ENCODE results near the gene HCFC1R1. TPM values are rescaled to one million over a fixed set of nuclear protein-coding genes. Genes with fewer than 3 reads are reported as not detected.

Gene HCFC1R1
- total and polyA plus RNA-seq, 4 donors = 10.9 to 138 (median 45.7) TPM

DNA sequence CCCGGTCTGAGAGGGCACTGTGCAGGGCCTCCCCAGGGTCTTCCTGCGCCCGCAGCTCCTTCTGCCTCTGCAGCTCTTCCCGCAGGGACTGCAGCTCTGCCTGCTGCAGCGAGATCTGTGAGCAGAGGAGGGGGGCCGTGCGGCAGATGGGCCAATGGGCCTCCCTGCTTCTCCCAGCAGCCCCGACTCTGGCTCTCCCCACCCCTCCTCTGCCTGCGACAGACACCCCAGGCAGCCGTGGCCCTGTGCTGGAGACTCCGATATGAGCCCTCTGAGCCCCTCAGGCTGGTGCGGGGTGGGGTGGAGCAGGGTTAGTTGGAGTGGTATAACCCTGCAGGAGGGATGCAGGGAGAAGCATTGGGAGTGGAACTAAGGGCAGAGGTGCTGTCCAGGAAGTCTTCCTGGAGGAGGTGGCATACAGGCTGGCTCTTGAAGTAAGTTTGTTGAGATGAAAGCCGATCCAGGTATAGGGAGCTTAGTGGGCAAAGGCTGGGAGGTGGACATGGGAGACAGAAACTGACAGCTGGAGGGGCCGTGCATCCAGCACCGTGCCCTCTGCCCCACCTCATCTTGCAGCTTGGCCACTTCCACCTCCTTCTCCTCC is 5.1 kb upstream of the HCFC1R1 start:
- H3K4me3 ChIP-seq = no peak overlapping the region
- 34 to 45% methylated on average over 15 of the region's 15 CpGs for WGBS, 2 donors
- no peak overlapping the region for H3K27ac ChIP-seq (ENCODE audit: low read depth in 1 of 2, low read length in 1 of 2)
- DNase-seq (peak in 1 of 3 donors; percentile 12), ATAC-seq (ENCODE audit: insufficient read depth, low FRiP score) (no peak)
- peaks cover 0 to 23% (median 22%) of the 10 kb centered on the region in 3 donors for H3K27me3 ChIP-seq (ENCODE audit: control insufficient read depth in 3 of 3, insufficient read depth in 3 of 3, low read length in 2 of 3)
- peaks cover 0 to 14% (median 0%) of the 10 kb centered on the region in 5 donors for H3K4me1 ChIP-seq (ENCODE audit: control insufficient read depth in 5 of 5, insufficient read depth in 5 of 5, low read length in 5 of 5)
- TF ChIP-seq, protein P1, sequence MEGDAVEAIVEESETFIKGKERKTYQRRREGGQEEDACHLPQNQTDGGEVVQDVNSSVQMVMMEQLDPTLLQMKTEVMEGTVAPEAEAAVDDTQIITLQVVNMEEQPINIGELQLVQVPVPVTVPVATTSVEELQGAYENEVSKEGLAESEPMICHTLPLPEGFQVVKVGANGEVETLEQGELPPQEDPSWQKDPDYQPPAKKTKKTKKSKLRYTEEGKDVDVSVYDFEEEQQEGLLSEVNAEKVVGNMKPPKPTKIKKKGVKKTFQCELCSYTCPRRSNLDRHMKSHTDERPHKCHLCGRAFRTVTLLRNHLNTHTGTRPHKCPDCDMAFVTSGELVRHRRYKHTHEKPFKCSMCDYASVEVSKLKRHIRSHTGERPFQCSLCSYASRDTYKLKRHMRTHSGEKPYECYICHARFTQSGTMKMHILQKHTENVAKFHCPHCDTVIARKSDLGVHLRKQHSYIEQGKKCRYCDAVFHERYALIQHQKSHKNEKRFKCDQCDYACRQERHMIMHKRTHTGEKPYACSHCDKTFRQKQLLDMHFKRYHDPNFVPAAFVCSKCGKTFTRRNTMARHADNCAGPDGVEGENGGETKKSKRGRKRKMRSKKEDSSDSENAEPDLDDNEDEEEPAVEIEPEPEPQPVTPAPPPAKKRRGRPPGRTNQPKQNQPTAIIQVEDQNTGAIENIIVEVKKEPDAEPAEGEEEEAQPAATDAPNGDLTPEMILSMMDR (IDR thresholded peaks at IDR 0.05; ENCODE audit: control extremely low read depth, extremely low read depth) = no peak
- H3K9me3 ChIP-seq (ENCODE audit: control insufficient read depth in 4 of 4, insufficient read depth in 3 of 4, low read length in 3 of 4) = no peaks in the 10 kb centered on the region
- peaks cover 0 to 18% (median 7%) of the 10 kb centered on the region in 4 donors for H3K36me3 ChIP-seq (ENCODE audit: control insufficient read depth in 4 of 4, insufficient read depth in 4 of 4, low read length in 4 of 4)
- H3K9ac ChIP-seq (ENCODE audit: insufficient read depth in 1 of 2, low read length in 2 of 2) = no peak overlapping the region

DNA sequence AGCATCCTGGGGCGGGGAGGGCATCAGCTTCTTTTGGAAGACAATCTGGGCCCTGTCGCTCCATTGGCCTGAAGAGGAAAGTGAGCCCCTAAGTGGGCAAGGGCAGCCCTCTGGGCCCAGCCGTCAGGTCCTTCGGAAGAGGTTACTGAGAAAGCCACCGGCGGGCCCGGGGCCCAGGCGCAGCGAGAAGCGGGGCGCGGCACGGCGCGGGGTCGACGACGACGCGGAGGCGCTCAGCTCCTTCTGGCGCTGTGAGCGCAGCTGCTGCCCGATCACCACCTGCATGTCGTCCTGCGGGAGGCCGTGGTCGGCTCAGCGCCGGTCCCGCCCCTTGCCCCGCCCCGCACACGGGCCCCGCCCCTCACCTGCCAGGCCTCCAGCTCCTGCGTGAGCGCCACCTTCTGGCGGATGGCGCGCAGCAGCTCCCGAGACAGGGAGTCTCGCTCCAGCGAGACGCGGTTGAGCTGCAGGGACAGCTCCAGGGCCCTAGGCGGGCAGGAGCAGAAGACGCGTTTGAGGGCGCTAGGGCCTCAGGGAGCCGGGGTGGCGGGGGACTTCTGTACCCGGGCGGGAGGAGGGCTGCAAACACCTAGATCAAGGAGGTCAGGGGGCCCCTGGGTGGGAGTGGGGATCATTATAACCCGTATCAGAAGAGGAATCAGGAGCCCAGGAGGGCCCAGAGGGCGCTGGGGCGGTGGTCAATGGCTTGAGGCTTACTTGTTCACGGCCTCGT is 4.4 kb upstream of the HCFC1R1 start:
- Histone ChIP-seq H3K9ac (ENCODE audit: insufficient read depth in 1 of 2, low read length in 2 of 2) (no peak overlapping the region), H3K4me1 (ENCODE audit: control insufficient read depth in 5 of 5, insufficient read depth in 5 of 5, low read length in 5 of 5) (peaks cover 0 to 20% (median 4%) of the 10 kb centered on the region in 5 donors), H3K4me3 (no peak overlapping the region), H3K27me3 (ENCODE audit: control insufficient read depth in 3 of 3, insufficient read depth in 3 of 3, low read length in 2 of 3) (peaks cover 0 to 23% (median 22%) of the 10 kb centered on the region in 3 donors), H3K36me3 (ENCODE audit: control insufficient read depth in 4 of 4, insufficient read depth in 4 of 4, low read length in 4 of 4) (peaks cover 0 to 18% (median 7%) of the 10 kb centered on the region in 4 donors), H3K9me3 (ENCODE audit: control insufficient read depth in 4 of 4, insufficient read depth in 3 of 4, low read length in 3 of 4) (no peaks in the 10 kb centered on the region), H3K27ac (ENCODE audit: low read depth in 1 of 2, low read length in 1 of 2) (no peak overlapping the region)
- DNase-seq (peak; percentile 73 to 87 (median 82)), ATAC-seq (ENCODE audit: insufficient read depth, low FRiP score) (peak; percentile 15)
- WGBS, 2 donors = 10 to 19% methylated on average over 52 to 58 of the region's 58 CpGs
- TF ChIP-seq, protein P1 (IDR thresholded peaks at IDR 0.05; ENCODE audit: control extremely low read depth, extremely low read depth) = peak; percentile 68

DNA sequence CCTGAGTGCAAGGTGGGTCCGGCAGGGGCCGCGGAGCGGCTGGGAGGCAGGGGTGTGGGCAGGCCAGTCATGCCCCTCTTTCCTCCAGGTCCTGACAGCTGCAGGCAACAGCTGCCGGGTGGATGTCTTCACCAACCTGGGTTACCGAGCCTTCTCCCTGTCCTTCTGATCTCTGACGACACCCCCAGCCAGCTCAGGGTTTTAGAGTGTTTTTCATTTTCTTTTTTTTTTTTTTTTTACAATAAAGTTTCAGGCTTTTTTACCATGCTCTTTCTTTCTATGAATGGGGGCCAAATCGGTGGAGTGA is 3.7 kb upstream of the HCFC1R1 start:
- H3K9ac ChIP-seq (ENCODE audit: insufficient read depth in 1 of 2, low read length in 2 of 2) = no peak overlapping the region
- no peak for ATAC-seq (ENCODE audit: insufficient read depth, low FRiP score)
- WGBS, 2 donors = 93 to 95% methylated on average over 8 of the region's 8 CpGs
- no peaks in the 10 kb centered on the region for H3K9me3 ChIP-seq (ENCODE audit: control insufficient read depth in 4 of 4, insufficient read depth in 3 of 4, low read length in 3 of 4)
- H3K36me3 ChIP-seq (ENCODE audit: control insufficient read depth in 4 of 4, insufficient read depth in 4 of 4, low read length in 4 of 4) = peaks cover 0 to 18% (median 7%) of the 10 kb centered on the region in 4 donors
- no peak overlapping the region for H3K4me3 ChIP-seq
- TF ChIP-seq, protein P1 (IDR thresholded peaks at IDR 0.05; ENCODE audit: control extremely low read depth, extremely low read depth) = no peak
- H3K27me3 ChIP-seq (ENCODE audit: control insufficient read depth in 3 of 3, insufficient read depth in 3 of 3, low read length in 2 of 3) = peaks cover 0 to 22% (median 20%) of the 10 kb centered on the region in 3 donors
- DNase-seq = no peak
- H3K4me1 ChIP-seq (ENCODE audit: control insufficient read depth in 5 of 5, insufficient read depth in 5 of 5, low read length in 5 of 5) = peaks cover 0 to 27% (median 11%) of the 10 kb centered on the region in 5 donors
- no peak overlapping the region for H3K27ac ChIP-seq (ENCODE audit: low read depth in 1 of 2, low read length in 1 of 2)
